NCI-H82 treated with DMSO at 0.1 percent for 48 hours (cell line): ENCODE results near the gene PRKCA.
"Not testable (repeated sequence)": the region's sequence is repeated elsewhere in the genome, so short reads cannot be mapped to it uniquely, and the experiment has no call there.

Experiments used
- DNase-seq: peaks from one replicate; lab custom pipeline; 2025; ENCODE audit not compliant: unreplicated experiment; lab: John Stamatoyannopoulos, UW

The PRKCA gene

GRCh38 chr17:66458782-66459181 is 156.4 kb downstream of the PRKCA start:
- DNase-seq, result no peak

- DNase-seq, result no peak
These were observed 157.4 kb downstream of the PRKCA start for GRCh38 chr17:66459811-66460270.

- no peak for DNase-seq
These were observed 158.1 kb downstream of the PRKCA start for GRCh38 chr17:66460558-66460957.

- no peak for DNase-seq
These were observed 159.1 kb downstream of the PRKCA start for GRCh38 chr17:66461343-66461995.

- no peak for DNase-seq
These were observed 159.6 kb downstream of the PRKCA start for GRCh38 chr17:66462010-66462409.

- no peak for DNase-seq
These were observed 162.5 kb downstream of the PRKCA start for GRCh38 chr17:66464921-66465320.

- no peak for DNase-seq
These were observed 163.3 kb downstream of the PRKCA start for GRCh38 chr17:66465701-66466100.

- no peak for DNase-seq
These were observed 163.8 kb downstream of the PRKCA start for GRCh38 chr17:66466106-66466820.

GRCh38 chr17:66466840-66467367 is 164.5 kb downstream of the PRKCA start:
- no peak for DNase-seq

- no peak for DNase-seq
These were observed 165.4 kb downstream of the PRKCA start for GRCh38 chr17:66467766-66468165.

- DNase-seq, result no peak
These were observed 166.1 kb downstream of the PRKCA start for GRCh38 chr17:66468241-66469087.

- DNase-seq, result no peak
These were observed 166.7 kb downstream of the PRKCA start for GRCh38 chr17:66469088-66469442.

GRCh38 chr17:66469461-66469860 is 167.0 kb downstream of the PRKCA start:
- no peak for DNase-seq

GRCh38 chr17:66469890-66470289 is 167.5 kb downstream of the PRKCA start:
- no peak for DNase-seq

GRCh38 chr17:66472123-66472522 is 169.7 kb downstream of the PRKCA start:
- no peak for DNase-seq

GRCh38 chr17:66474258-66474657 is 171.8 kb downstream of the PRKCA start:
- DNase-seq, result no peak

- DNase-seq, result no peak
These were observed 172.5 kb downstream of the PRKCA start for GRCh38 chr17:66474806-66475497.

GRCh38 chr17:66476014-66476413 is 173.6 kb downstream of the PRKCA start:
- no peak for DNase-seq

GRCh38 chr17:66477615-66478283 is 175.3 kb downstream of the PRKCA start:
- no peak for DNase-seq

GRCh38 chr17:66479230-66479889 is 176.9 kb downstream of the PRKCA start:
- not testable (repeated sequence) for DNase-seq
